PC-9 (cell line): ENCODE measurements around the gene MMP7.

Experiments used
- CTCF ChIP-seq: fragments of 200-600 bp; sonication (generic); conservative IDR thresholded peaks from 2 replicates; pipeline ENCODE4 v1.6.1; 2017; ENCODE audit warnings: mixed run types, antibody characterized with exemption, mild to moderate bottlenecking, moderate library complexity
- EZH2 ChIP-seq: fragments of 200-600 bp; sonication (generic); IDR thresholded peaks from 2 replicates; pipeline ENCODE4 v1.8.0; 2017; ENCODE audit warnings: antibody characterized with exemption, low read depth

GRCh38 chr11:102500829-102501228, 29.7 kb downstream of the MMP7 start:
- TF ChIP-seq CTCF (no peak), EZH2 (no peak)
